ENCODE data around the gene SHLD1. TPM values are rescaled to one million over a fixed set of nuclear protein-coding genes. Genes with fewer than 3 reads are reported as not detected.

The SHLD1 gene
- total RNA-seq, 2 donors from 2014 or later: 4.0 to 6.6 TPM

DNA sequence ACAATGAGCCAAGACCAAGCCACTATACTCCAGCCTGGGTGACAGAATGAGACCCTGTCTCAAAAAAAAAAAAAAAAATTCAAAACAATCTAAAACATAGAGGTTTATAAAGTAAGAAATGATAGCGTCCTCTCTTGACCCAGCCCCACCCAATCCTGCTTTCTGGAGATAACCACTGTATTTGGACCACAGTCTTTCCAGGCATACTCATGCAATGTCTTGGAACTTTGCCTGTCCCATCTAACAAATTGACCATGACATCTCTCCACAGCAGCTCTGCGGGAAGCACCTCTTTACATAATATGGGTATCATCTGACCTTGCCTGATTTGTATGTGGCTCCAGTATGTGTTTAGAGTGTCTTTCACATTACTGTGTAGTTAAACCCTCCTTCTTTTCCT, 9.1 kb upstream of the SHLD1 start:
- Mint-ChIP-seq H3K36me3 (ENCODE audit: low read depth) (no peaks in the 10 kb centered on the region), H3K9me3 (no peaks in the 10 kb centered on the region), H3K4me1 (peaks cover 12% of the 10 kb centered on the region), H3K4me3 (no peak overlapping the region), H3K27ac (no peak overlapping the region), H3K27me3 (ENCODE audit: insufficient read depth) (peaks cover 12% of the 10 kb centered on the region)
- Histone ChIP-seq H3K27ac (ENCODE audit: low read depth, low read length) (no peak overlapping the region), H3K4me3 (ENCODE audit: low read length) (no peak overlapping the region), H3K4me1 (ENCODE audit: control insufficient read depth, insufficient read depth, low read length) (no peaks in the 10 kb centered on the region), H3K36me3 (ENCODE audit: control insufficient read depth, insufficient read depth, low read length) (no peaks in the 10 kb centered on the region), H3K27me3 (ENCODE audit: control insufficient read depth, insufficient read depth, low read length, poor library complexity, severe bottlenecking) (peaks cover 3% of the 10 kb centered on the region), H3K9ac (ENCODE audit: extremely low read depth, low read length, poor library complexity, severe bottlenecking) (no peak overlapping the region), H3K9me3 (ENCODE audit: control insufficient read depth, low read length) (no peaks in the 10 kb centered on the region)
- WGBS, 2 experiments (ENCODE audit: insufficient coverage in 1 of 2, insufficient read length in 1 of 2): 96% methylated on average over 2 of the region's 2 CpGs; no CpG with 5 or more reads in 1 of the 2 experiments
- TF ChIP-seq, protein P1, sequence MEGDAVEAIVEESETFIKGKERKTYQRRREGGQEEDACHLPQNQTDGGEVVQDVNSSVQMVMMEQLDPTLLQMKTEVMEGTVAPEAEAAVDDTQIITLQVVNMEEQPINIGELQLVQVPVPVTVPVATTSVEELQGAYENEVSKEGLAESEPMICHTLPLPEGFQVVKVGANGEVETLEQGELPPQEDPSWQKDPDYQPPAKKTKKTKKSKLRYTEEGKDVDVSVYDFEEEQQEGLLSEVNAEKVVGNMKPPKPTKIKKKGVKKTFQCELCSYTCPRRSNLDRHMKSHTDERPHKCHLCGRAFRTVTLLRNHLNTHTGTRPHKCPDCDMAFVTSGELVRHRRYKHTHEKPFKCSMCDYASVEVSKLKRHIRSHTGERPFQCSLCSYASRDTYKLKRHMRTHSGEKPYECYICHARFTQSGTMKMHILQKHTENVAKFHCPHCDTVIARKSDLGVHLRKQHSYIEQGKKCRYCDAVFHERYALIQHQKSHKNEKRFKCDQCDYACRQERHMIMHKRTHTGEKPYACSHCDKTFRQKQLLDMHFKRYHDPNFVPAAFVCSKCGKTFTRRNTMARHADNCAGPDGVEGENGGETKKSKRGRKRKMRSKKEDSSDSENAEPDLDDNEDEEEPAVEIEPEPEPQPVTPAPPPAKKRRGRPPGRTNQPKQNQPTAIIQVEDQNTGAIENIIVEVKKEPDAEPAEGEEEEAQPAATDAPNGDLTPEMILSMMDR (conservative IDR thresholded peaks at IDR 0.05): no peak
- DNase-seq: no peak

DNA sequence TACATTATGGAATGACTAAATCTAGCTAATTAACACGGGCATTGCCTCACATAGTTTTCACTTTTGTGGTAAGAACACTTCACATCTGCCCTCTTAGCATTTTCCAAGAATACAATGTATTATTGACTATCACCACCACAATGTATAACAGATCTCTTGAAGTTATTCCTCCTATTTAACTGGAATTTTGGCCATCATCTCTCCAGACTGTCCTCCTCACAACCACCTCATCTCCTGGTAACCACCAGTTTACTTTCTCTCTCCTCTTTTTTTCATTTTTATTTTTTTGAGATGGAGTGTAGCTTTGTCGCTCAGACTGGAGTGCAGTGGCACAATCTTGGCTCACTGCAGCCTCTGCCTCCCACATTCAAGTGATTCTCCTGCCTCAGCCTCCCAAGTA, 8.2 kb upstream of the SHLD1 start:
- H3K4me3 Mint-ChIP-seq: no peak overlapping the region
- Histone ChIP-seq H3K9me3 (ENCODE audit: control insufficient read depth, low read length) (no peaks in the 10 kb centered on the region), H3K9ac (ENCODE audit: extremely low read depth, low read length, poor library complexity, severe bottlenecking) (no peak overlapping the region), H3K27ac (ENCODE audit: low read depth, low read length) (no peak overlapping the region), H3K4me1 (ENCODE audit: control insufficient read depth, insufficient read depth, low read length) (no peaks in the 10 kb centered on the region), H3K36me3 (ENCODE audit: control insufficient read depth, insufficient read depth, low read length) (no peaks in the 10 kb centered on the region), H3K27me3 (ENCODE audit: control insufficient read depth, insufficient read depth, low read length, poor library complexity, severe bottlenecking) (no peaks in the 10 kb centered on the region), H3K4me3 (ENCODE audit: low read length) (no peak overlapping the region)
- WGBS, 2 experiments (ENCODE audit: insufficient coverage in 1 of 2, insufficient read length in 1 of 2): 69 to 89% methylated on average over 1 to 2 of the region's 2 CpGs
- peaks cover 15% of the 10 kb centered on the region for H3K4me1 Mint-ChIP-seq
- H3K9me3 Mint-ChIP-seq: no peaks in the 10 kb centered on the region
- TF ChIP-seq, protein P1 (conservative IDR thresholded peaks at IDR 0.05): no peak
- DNase-seq: no peak
- H3K27me3 Mint-ChIP-seq (ENCODE audit: insufficient read depth): peaks cover 8% of the 10 kb centered on the region
- H3K27ac Mint-ChIP-seq: no peak overlapping the region
- H3K36me3 Mint-ChIP-seq (ENCODE audit: low read depth): no peaks in the 10 kb centered on the region

DNA sequence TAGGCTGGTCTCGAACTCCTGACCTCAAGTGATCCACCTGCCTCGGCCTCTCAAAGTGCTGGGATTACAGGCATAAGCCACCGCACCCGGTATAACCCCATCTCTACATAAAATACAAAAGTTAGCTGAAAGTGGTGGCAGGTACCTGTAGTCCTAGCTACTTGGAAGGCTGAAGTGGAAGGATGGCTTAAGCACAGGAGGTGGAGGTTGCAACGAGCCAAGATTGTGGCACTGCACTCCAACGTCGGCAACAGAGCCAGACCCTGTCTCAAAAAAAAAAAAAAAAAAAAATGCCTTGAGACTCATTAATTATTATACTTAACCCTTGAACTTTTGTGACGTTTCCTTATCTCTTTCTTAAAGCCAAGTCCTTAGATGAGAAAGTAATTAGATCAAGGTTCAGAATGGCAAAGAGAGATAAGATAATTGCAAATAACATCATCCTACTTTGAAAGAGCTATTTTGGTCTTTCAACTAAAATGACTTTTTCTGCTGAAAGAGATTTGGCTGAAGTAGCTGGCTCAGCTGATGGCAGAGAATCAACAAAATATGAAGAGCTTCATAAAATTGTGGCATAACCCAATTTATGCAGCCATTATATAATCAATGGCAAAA, 4.7 kb upstream of the SHLD1 start:
- no peak for DNase-seq
- H3K4me1 ChIP-seq (ENCODE audit: control insufficient read depth, insufficient read depth, low read length): no peaks in the 10 kb centered on the region
- no peak overlapping the region for H3K27ac Mint-ChIP-seq
- peaks cover 16% of the 10 kb centered on the region for H3K4me1 Mint-ChIP-seq
- no peak overlapping the region for H3K27ac ChIP-seq (ENCODE audit: low read depth, low read length)
- WGBS, 2 experiments (ENCODE audit: insufficient coverage in 1 of 2, insufficient read length in 1 of 2): 96 to 100% methylated on average over 2 to 7 of the region's 8 CpGs
- TF ChIP-seq, protein P1 (conservative IDR thresholded peaks at IDR 0.05): no peak
- no peaks in the 10 kb centered on the region for H3K36me3 ChIP-seq (ENCODE audit: control insufficient read depth, insufficient read depth, low read length)
- peaks cover 2% of the 10 kb centered on the region for H3K36me3 Mint-ChIP-seq (ENCODE audit: low read depth)
- no peak overlapping the region for H3K9ac ChIP-seq (ENCODE audit: extremely low read depth, low read length, poor library complexity, severe bottlenecking)
- H3K27me3 ChIP-seq (ENCODE audit: control insufficient read depth, insufficient read depth, low read length, poor library complexity, severe bottlenecking): no peaks in the 10 kb centered on the region
- peaks cover 4% of the 10 kb centered on the region for H3K9me3 Mint-ChIP-seq
- no peak overlapping the region for H3K4me3 Mint-ChIP-seq
- no peaks in the 10 kb centered on the region for H3K9me3 ChIP-seq (ENCODE audit: control insufficient read depth, low read length)
- peaks cover 6% of the 10 kb centered on the region for H3K27me3 Mint-ChIP-seq (ENCODE audit: insufficient read depth)
- no peak overlapping the region for H3K4me3 ChIP-seq (ENCODE audit: low read length)

Measured in endodermal cell (in vitro differentiated cells).